ENCODE measurements around the gene SCAP.
"Not testable (repeated sequence)": the region's sequence is repeated elsewhere in the genome, so short reads cannot be mapped to it uniquely, and the experiment has no call there.

Gene SCAP

DNA sequence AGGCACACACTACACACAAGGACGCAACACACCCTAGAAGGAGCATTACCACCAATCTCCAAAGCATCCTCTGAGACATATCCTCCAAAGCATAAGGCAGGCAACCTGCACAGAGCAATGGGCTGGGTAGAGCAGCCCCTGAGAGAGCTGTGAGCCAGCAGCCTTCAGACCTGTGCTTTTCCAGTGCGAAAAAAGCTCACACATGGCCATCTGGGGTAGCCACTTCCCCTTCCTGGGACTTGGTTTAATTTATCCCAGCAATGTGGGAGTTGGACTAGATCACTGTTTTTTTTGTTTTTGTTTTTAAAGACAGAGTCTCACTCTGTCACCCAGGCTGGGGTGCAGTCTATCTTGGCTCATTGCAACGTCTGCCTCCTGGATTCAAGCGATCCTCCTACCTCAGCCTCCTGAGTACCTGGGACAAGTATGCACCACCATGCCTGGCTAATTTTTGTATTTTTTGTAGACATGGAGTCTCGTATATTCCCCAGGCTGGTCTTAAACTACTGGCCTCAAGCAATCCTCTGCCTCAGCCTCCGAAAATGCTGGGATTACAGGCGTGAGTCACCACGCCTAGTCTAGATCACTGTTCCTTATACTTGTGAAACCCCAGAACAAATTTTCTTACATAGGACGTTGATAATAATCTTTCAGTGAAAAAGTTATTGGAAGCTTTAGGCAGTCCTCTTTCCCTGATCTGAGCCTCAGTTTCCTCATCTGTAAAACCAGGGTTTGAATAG, 76.0 kb downstream of the SCAP start:
- in situ Hi-C loops (cut with MboI; ENCODE audit: low sequenced_read_pairs): no loop called here

DNA sequence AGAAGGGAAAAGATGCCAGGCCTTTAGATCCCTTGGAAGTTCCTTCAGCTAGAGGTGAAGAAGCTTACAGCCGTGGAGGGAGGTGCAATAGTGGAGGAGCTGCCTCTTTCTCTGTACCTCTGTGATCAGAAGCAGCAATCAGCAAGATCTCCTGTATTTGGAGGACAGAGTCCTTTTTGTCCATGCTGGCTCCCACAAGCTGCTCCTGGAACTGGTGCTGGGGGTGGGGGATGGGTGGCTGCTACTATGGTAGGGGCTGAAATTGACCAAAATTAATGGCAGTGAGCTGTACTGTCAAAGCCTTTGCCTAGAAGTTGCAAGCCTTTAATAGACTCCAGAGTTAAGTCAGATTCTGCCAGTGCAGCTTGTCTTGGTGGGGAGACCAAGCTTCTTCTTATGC, 76.7 kb downstream of the SCAP start:
- in situ Hi-C loops (cut with MboI; ENCODE audit: low sequenced_read_pairs): no loop called here

DNA sequence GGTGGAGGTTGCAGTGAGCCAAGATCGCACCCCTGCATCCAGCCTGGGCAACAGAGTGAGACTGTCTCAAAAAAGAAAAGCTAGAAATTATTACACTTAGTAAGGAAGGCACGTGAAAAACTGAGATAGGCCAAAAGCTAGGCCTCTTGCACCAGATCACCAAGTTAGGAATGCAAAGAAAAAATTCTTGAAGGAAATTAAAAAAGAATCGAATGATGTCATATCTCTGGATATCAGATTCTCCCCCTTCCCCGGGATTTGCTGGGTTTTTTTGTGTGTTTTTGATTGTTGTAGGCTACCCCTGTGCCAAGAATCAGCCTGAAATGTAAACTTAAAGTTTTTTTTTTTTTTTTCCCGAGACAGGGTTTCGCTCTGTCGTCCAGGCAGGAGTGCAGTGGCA, 77.5 kb downstream of the SCAP start:
- in situ Hi-C loops (cut with MboI; ENCODE audit: low sequenced_read_pairs): no loop called here

DNA sequence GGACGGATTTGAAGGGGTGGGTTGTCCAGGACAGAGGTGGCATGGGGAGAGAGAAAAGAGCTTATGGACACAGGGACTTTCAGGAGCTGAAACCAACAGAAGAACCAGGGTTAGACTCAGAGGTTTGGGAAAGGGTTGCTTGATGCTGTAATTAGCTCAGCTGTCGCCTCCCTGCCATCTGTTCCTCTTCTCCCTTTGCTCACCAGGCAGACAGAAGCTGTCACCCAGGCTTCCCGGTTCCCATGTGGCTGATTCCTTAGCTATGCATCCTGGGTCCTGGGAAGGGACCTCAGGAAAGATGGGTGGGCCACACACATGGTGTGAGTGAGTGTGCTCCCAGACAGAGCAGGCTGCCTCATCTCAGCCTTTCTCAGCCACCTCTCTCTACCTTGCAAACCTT, 80.9 kb downstream of the SCAP start:
- in situ Hi-C loops (cut with MboI; ENCODE audit: low sequenced_read_pairs): no loop called here

DNA sequence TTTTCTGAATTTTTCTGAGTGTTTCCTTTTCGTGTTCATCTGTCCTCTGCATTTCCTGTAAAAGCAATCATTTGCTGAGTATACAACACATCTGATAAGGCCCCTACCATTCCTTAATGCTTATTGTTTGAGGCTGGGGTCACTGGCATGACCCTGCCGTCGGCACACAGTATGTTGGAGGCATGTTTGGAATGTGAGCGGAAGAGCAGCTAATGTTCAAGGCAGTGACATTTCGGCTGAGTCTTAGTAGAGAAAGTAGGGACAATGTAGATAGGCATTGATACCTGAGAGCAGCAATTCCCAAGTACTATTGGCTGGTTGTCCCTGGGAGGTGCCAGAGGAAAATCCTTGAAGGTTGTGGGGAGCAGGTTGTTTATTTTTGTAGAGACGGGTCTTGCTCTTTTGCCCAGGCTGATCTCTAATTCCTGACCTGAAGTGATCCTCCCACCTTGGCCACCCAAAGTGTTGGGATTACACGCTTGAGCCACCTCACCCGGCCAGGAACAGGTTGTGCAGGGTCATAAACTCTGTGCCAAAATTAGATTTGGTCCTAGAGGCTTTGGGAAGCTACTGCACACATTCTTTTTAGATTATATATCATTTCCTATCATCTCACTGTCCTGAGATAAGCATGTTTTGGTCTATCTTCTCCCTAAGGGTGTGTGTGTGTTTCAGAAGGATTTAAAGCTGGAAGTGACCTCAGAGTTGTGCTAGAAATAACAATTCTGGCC, 81.4 kb downstream of the SCAP start:
- in situ Hi-C loops (cut with MboI; ENCODE audit: low sequenced_read_pairs): no loop called here

DNA sequence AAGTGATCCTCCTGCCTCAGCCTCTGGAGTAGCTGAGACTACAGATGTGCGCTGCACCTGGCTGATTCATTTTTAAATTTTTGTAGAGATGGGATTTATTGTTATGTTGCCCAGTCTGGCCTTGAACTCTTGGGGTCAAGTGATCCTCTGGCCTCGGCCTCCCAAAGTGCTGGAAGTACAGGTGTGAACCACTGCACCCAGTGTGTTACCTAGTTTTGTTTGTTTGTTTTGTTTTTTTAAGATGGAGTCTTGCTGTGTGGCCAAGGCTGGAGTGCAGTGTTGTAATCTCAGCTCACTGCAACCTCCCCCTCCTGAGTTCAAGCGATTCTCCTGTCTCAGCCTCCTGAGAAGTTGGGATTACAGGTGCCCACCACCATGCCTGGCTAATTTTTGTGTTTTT, 82.8 kb downstream of the SCAP start:
- in situ Hi-C loops (cut with MboI; ENCODE audit: low sequenced_read_pairs): no loop called here

DNA sequence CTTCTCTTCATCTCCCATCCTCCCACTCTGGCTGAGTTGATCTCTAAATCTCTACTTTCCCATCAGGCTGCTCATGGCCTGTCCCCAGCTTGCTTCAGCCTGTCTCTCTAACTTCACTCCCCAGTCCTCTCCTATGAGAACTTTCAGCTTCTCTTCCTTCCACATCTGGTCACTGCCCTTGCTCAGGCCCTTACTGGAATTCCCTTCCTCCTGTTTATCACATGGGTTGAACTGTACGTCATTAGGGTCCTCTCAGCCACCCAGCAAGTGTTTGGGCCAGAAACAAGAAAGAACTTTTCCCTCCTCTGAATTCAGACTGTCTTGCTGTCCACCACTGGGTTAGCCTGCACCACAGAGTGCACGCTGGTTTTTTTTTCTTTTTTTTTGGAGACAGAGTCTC, 89.9 kb downstream of the SCAP start:
- in situ Hi-C loops (cut with MboI; ENCODE audit: low sequenced_read_pairs): no loop called here

DNA sequence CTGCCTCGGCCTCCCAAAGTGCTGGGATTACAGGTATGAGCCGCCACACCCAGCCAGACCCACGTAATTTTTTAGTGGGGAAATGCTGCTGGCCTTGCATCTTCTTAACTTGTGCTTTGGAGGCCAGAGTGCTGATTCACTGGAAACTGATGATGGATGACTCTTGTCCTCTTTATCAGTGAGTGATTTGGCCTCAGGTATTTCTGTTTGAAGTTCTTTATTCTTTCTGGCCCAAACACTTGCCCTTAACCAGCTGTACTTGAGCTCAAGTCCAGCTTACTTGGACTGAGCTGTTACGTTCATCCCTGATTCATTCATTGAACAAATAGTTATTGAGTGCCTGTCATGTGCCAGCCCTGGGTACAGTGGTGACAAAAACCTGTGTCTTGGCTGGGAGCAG, 90.7 kb downstream of the SCAP start:
- in situ Hi-C loops (cut with MboI; ENCODE audit: low sequenced_read_pairs): no loop called here

DNA sequence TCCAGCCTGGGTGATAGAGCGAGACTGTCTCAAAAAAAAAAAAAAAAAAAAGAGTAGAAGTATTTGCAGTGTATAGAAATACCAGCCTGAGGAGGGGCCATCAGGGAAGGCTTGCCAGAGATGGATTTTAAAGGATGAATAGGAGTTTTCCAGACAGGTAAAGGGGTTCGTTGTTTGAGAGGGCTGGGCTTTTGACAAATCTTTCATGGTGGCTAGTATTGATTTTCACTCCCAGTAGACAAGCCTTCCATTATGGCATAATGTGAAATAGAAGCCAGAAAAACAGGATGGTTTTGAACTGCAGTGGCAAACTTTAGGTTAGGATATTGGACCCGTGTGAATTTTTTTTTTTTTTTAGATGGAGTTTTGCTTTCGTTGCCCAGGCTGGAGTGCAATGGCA, 91.3 kb downstream of the SCAP start:
- in situ Hi-C loops (cut with MboI; ENCODE audit: low sequenced_read_pairs): no loop called here

DNA sequence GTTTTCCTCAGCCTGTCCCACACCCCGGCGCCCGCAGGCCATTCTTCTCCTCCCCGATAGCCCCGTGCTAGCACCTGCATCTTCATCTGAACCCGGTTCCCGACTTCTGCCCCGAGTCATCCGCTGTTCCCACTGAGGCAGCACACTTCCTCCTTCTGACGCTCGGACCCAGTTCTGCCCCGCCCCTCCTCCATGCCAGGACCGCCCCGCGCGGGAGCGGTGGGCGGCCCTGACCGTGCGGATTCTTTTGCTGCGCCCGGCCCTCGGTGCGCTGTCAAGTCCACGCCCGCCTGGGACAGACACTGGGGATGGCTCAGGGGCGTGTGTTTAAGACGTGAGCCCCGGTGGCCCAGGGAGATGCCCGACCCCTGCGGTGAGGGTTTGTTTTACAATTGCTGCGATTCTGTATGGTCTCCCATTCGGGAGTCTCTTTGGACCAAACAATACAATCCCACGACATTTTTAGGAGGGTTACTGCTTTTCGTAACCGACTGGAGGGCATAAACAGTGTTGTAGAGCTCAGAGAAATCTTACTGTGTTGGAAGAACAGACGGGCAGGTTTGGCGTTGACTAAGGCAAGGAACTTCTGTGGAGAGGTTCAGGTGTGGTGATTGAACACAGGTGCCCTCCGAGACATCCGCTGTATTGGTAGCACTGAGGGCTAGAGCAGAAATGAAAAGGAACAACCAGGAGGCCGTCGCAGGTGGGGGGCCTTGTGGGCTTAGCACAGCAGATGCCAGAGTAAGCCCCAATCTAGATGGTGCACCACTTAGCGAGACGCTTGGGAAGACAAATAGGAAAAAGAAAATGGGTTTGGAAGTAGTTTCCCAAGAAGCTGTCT, 94.2 kb downstream of the SCAP start:
- in situ Hi-C loops (cut with MboI; ENCODE audit: low sequenced_read_pairs): no loop called here

DNA sequence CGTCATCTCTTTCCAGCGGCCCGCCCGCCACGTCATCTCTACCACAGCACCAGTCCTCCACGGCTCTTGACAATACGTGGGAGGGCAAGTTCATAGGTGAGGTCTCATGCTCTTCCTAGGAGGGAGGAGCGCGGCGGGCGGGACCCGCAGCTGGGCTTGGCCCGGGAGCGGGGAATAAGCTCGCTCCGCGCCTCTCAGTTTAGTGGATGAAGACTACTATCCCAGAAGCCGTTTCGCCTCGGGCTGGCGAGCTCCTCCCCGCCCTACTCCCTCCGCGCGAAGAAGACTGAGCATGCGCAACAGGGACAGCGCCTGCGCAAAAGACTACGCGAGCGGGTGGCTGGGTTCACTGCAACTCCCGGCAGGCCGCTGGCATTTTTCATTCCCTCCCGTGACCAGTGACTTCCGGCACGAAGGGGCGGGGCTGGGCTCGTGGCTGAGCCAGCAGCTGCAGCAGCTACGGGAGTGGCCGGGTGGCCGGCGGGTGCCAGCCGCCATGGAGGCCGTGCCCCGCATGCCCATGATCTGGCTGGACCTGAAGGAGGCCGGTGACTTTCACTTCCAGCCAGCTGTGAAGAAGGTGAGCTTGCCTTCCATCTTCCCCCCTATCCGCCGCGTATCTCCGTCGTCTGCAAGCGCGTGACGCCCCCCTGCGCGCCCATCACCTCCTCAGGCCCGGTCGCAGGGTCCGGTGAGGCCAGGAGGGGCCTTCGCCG, 95.0 kb downstream of the SCAP start, which contains the start of gene PTPN23:
TSS of gene PTPN23 (plus strand) at position 421 of the 716 bp plus-strand sequence. CDS start at position 497, 76 bp downstream.
- in situ Hi-C loops (cut with MboI; ENCODE audit: low sequenced_read_pairs): no loop called here

DNA sequence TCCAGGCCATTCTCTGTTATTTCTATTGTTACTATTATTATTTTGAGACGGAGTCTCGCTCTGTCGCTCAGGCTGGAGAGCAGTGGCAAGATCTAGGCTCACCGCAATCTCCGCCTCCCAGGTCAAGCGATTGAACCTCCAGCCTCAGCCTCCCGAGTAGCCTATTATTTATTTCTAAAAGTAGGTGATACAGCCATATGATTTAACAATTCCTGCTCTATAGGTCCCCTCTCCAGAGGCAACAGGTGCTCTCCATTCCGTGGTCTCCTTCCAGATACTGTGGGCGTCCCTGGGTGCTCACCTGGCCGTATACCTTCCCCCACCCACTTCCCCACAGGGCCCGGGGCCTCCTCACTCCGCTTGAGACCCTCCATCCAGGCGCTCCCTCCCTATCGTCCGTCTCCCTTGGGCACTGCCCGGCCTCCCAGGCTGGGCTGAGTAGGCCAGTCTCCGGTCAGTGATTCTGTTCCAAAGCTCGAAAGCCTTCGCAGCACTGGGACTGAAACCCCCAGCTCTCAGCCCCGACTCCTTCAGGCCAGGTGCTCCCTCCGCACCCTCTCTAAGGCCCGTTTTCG, 95.6 kb downstream of the SCAP start:
- in situ Hi-C loops (cut with MboI; ENCODE audit: low sequenced_read_pairs): no loop called here

DNA sequence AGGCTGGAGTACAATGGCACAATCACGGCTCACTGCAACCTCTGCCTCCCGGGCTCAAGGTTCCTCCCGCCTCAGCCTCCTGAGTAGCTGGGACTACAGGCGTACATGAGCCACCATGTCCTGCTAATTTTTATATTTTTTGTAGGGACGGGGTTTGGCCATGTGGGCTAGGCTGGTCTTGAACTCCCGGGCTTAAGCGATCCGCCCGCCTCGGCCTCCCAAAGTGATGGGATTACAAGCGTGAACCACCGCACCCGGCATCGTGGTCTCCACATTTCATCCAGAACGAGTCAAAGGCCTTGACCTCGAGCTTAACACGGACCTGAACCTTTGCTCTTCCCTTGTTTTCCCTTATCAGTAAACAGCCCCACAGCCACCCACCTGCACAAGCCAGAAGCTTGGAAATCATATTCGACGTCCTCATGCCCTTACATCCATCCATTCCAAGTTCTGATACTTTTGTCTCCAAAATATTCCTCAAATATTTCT, 96.3 kb downstream of the SCAP start:
- in situ Hi-C loops (cut with MboI; ENCODE audit: low sequenced_read_pairs): no loop called here

DNA sequence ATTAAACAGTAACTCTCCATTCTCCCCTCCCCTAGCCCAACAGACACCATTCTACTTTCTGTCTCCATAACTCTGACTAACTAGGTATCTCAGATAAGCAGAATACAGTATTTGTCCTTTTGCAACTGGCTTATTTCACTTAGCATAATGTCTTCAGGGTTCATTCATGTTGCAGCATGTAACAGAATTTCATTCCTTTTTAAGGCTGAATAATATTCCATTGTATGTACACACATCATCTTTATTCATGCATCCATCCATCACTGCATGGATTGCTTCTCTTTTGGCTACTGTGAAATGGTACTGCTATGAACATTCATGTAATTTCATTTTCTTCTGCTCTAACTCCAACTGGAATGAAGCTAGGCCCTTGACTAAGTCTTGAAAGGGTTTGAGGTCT, 96.9 kb downstream of the SCAP start:
- in situ Hi-C loops (cut with MboI; ENCODE audit: low sequenced_read_pairs): no loop called here

DNA sequence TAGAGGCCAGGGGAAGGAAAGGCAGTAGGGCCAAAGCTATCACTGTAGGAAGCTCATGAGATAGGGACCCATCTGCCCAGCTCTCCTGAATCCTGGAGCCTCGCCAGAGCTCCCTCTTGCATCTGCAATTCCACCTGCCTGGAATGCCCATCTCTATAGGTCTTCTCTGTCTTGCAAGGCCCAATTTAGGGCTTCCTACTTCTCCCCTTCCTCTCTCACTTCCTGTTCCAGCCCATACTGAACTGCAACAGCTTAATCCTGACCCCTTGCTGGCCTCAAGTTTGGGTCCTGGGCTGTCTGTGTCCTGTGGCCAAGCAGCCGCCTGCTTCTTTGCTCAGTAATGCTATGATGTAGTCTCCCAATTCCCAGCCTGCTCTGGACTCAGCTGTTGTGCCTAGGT, 98.6 kb downstream of the SCAP start:
- in situ Hi-C loops (cut with MboI; ENCODE audit: low sequenced_read_pairs): no loop called here

DNA sequence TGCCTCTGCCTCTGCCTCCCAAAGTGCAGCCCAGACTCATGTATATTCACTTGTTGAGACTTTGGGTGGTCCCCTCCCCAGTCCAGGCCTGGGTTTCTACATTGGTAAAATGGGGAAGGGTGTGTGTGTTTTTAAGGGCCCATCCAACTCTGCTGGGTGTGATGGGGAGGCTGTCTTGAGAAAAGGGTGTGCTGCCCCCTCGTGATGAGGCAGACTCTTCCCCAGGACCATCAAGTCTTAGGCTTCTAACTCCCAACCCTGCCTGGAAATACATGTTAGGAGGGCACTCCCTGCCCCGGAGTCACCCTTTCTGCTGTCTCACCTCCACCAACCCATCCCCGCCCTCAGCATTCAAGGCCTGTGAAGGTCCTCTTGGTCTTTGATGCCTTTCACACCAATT, 99.3 kb downstream of the SCAP start:
- in situ Hi-C loops (cut with MboI; ENCODE audit: low sequenced_read_pairs): no loop called here

DNA sequence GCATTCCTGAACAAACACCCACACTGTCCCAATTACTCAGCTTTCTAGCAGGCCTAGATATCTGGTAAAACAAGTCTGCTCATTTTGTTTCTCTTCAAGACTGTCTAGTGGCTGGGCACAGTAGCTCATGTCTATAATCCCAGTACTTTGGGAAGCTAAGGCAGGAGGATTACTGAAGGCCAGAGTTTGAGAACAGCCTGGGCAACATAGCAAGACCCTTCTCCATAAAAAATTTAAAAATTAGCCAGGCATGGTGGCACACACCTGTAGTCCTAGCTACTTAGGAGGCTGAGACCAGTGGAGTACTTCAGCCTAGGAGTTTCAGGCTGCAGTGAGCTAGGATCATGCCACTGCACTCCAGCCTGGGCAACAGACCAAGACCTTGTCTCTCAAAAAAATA, 101.2 kb downstream of the SCAP start:
- in situ Hi-C loops (cut with MboI; ENCODE audit: low sequenced_read_pairs): no loop called here

DNA sequence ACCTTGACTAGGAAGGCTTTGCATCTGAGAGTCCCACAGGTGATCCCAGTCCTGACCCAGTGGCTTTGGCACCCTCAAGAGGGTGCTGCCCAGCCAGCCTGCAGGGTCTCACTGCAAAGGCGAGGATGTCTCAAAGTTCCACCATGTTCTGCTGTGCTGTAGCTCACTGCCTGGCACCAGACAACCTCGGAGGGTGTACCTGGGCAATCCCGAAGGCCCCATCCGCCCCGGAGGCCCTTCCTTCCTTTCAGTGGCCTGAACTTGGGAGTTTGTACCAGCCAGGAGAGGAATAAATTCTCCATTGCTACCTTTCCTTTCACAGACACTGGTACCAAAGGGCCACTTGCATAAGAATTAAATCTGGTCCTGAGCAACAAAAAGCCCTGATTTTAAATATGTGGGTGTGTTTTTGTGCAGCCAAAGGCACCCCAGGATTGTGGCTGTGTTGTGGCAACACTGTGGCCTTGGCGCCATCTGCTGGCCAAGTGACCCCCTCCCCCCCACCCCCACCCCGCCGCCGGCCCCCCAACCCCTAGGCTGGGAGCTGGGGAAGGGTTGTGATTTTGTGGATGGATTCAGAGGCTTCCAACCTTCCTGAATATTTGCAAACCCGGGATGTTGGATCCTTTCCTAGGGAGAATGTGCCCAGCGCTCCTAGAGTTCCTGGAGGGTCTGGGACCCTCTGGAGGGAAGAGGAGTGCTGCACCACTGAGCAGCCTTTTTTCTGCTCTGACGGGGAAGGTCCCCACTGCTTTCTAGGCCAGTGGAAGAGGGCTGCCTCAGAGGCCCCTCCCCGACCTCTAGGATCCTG, 104.6 kb downstream of the SCAP start:
- in situ Hi-C loops (cut with MboI; ENCODE audit: low sequenced_read_pairs): no loop called here

DNA sequence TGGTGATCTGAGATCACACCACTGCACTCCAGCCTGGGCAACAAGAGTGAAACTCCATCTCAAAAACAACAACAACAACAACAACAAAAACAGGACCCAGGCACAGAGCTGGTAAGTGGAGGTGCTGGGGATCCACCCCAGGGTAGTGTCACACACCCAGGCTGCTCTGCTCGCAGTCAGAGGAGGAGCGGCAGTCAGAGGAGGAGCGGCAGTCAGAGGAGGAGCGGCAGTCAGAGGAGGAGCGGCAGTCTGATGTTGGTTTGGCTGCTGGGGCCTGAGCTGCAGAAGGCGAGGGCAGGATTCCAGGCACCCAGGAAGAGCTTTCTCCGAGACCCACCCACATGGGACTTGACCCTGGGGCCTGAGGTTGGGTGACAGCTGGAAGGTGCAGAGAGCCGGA, 105.7 kb downstream of the SCAP start:
- in situ Hi-C loops (cut with MboI; ENCODE audit: low sequenced_read_pairs): not testable (repeated sequence)

DNA sequence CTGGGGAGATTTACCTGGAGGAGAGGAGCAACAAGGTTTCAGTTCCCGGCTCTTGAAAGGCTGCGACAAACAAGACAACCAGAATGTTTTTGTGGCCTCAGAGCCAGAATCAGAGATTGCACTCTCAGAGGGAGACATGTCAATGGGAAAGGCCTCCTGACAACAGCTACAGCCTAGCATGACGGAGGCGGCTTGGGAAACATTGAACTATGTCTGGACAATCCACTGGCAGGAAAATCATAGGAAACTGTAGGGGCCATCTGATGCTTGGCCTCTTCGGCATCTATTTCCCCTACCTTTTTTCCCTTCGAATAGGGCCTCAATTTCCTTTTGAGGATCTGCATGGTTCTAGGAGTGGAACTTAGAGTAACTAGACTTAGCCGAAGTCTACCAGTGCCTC, 108.1 kb downstream of the SCAP start:
- in situ Hi-C loops (cut with MboI; ENCODE audit: low sequenced_read_pairs): no loop called here
